Dendritic cell treated with granulocyte-macrophage colony-stimulating factor and Interleukin-4, amounts not matched to agents 40 ng/mL and 50 ng/mL, for 4 days (primary cell): ENCODE data around the gene TGOLN2.
"Not testable (repeated sequence)": the region's sequence is repeated elsewhere in the genome, so short reads cannot be mapped to it uniquely, and the experiment has no call there.

Source experiments
- H3K27ac Mint-ChIP-seq: one replicate; pipeline ENCODE4 v1.8.0; 2022; ENCODE audit warnings: mild to moderate bottlenecking, mixed read lengths
- H3K27me3 Mint-ChIP-seq: one replicate; pipeline ENCODE4 v1.8.0; 2022; ENCODE audit warnings: mild to moderate bottlenecking, mixed read lengths
- H3K36me3 Mint-ChIP-seq: one replicate; pipeline ENCODE4 v1.8.0; 2022; ENCODE audit warnings: low read depth, mixed read lengths
- H3K4me1 Mint-ChIP-seq: one replicate; pipeline ENCODE4 v1.8.0; 2022; ENCODE audit warnings: low read depth, mixed read lengths
- H3K4me3 Mint-ChIP-seq: one replicate; pipeline ENCODE4 v1.8.0; 2022; ENCODE audit warnings: mild to moderate bottlenecking, moderate library complexity, mixed read lengths
- H3K9me3 Mint-ChIP-seq: one replicate; pipeline ENCODE4 v1.8.0; 2022; ENCODE audit warnings: mixed read lengths
- intact Hi-C: fragments of 100-400 bp; cut with micrococcal nuclease; formaldehyde crosslinking; loops from one replicate; pipeline ENCODE4 v1.15.0; 2022

The TGOLN2 gene

GRCh38 chr2:85327822-85328617 lies at the start of gene TGOLN2:
TGOLN2 (minus strand) TSS chr2:85327989; CDS start chr2:85327962, 27 bp downstream.
- H3K36me3 Mint-ChIP-seq, result peaks cover 54% of the 10 kb centered on the region
- intact Hi-C loops, result loop anchor here (1.0 kb wide), 1 partner anchor 26 kb away; the partner anchor contains the start of genes ELMOD3 and RETSAT
- no peaks in the 10 kb centered on the region for H3K27me3 Mint-ChIP-seq
- H3K27ac Mint-ChIP-seq, result peak within 1 kb of the TSS; percentile 99
- no peaks in the 10 kb centered on the region for H3K9me3 Mint-ChIP-seq
- peaks cover 42% of the 10 kb centered on the region for H3K4me1 Mint-ChIP-seq
- peak within 1 kb of the TSS; percentile 98 for H3K4me3 Mint-ChIP-seq

GRCh38 chr2:85377083-85377482 lies 49.3 kb upstream of the TGOLN2 start:
- no peaks in the 10 kb centered on the region for H3K27me3 Mint-ChIP-seq
- no peaks in the 10 kb centered on the region for H3K4me1 Mint-ChIP-seq
- H3K4me3 Mint-ChIP-seq, result no peak overlapping the region
- intact Hi-C loops, result no loop called here
- no peak overlapping the region for H3K27ac Mint-ChIP-seq
- peaks cover 86% of the 10 kb centered on the region for H3K36me3 Mint-ChIP-seq
- H3K9me3 Mint-ChIP-seq, result no peaks in the 10 kb centered on the region

- Mint-ChIP-seq H3K4me1 (no peaks in the 10 kb centered on the region), H3K36me3 (peaks cover 86% of the 10 kb centered on the region), H3K27me3 (no peaks in the 10 kb centered on the region), H3K27ac (no peak overlapping the region), H3K4me3 (no peak overlapping the region), H3K9me3 (no peaks in the 10 kb centered on the region)
- intact Hi-C loops, result no loop called here
Observed at GRCh38 chr2:85376291-85377065, 48.7 kb upstream of the TGOLN2 start.

GRCh38 chr2:85371045-85371444 lies 43.3 kb upstream of the TGOLN2 start:
- H3K9me3 Mint-ChIP-seq, result no peaks in the 10 kb centered on the region
- peaks cover 11% of the 10 kb centered on the region for H3K4me1 Mint-ChIP-seq
- H3K27me3 Mint-ChIP-seq, result no peaks in the 10 kb centered on the region
- intact Hi-C loops, result no loop called here
- no peak overlapping the region for H3K27ac Mint-ChIP-seq
- no peak overlapping the region for H3K4me3 Mint-ChIP-seq
- peaks cover 79% of the 10 kb centered on the region for H3K36me3 Mint-ChIP-seq

- H3K27ac Mint-ChIP-seq, result no peak overlapping the region
- intact Hi-C loops, result no loop called here
- no peak overlapping the region for H3K4me3 Mint-ChIP-seq
- no peaks in the 10 kb centered on the region for H3K9me3 Mint-ChIP-seq
- H3K27me3 Mint-ChIP-seq, result no peaks in the 10 kb centered on the region
- H3K4me1 Mint-ChIP-seq, result peaks cover 11% of the 10 kb centered on the region
- peaks cover 71% of the 10 kb centered on the region for H3K36me3 Mint-ChIP-seq
Observed at GRCh38 chr2:85369500-85369899, 41.7 kb upstream of the TGOLN2 start.

- H3K4me3 Mint-ChIP-seq, result no peak overlapping the region
- intact Hi-C loops, result no loop called here
- H3K9me3 Mint-ChIP-seq, result no peaks in the 10 kb centered on the region
- no peak overlapping the region for H3K27ac Mint-ChIP-seq
- peaks cover 68% of the 10 kb centered on the region for H3K36me3 Mint-ChIP-seq
- H3K27me3 Mint-ChIP-seq, result no peaks in the 10 kb centered on the region
- peaks cover 11% of the 10 kb centered on the region for H3K4me1 Mint-ChIP-seq
Observed at GRCh38 chr2:85368921-85369320, 41.1 kb upstream of the TGOLN2 start.

GRCh38 chr2:85367180-85367579 lies 39.4 kb upstream of the TGOLN2 start:
- Mint-ChIP-seq H3K9me3 (no peaks in the 10 kb centered on the region), H3K4me3 (no peak overlapping the region), H3K27me3 (no peaks in the 10 kb centered on the region), H3K27ac (no peak overlapping the region), H3K4me1 (peaks cover 11% of the 10 kb centered on the region), H3K36me3 (peaks cover 72% of the 10 kb centered on the region)
- intact Hi-C loops, result no loop called here

- H3K9me3 Mint-ChIP-seq, H3K4me1 Mint-ChIP-seq, H3K27me3 Mint-ChIP-seq, H3K4me3 Mint-ChIP-seq, intact Hi-C loops, H3K27ac Mint-ChIP-seq: not testable (repeated sequence)
- H3K36me3 Mint-ChIP-seq, result peaks cover 78% of the 10 kb centered on the region
Observed at GRCh38 chr2:85362653-85363387, 35.0 kb upstream of the TGOLN2 start.

- Mint-ChIP-seq H3K27ac (no peak overlapping the region), H3K4me1 (peaks cover 39% of the 10 kb centered on the region), H3K27me3 (no peaks in the 10 kb centered on the region), H3K9me3 (no peaks in the 10 kb centered on the region), H3K36me3 (peaks cover 81% of the 10 kb centered on the region), H3K4me3 (no peak overlapping the region)
- intact Hi-C loops, result no loop called here
Observed at GRCh38 chr2:85357736-85358135, 29.9 kb upstream of the TGOLN2 start.

GRCh38 chr2:85356186-85356585 lies 28.4 kb upstream of the TGOLN2 start:
- Mint-ChIP-seq H3K4me3 (no peak overlapping the region), H3K27ac (no peak overlapping the region), H3K4me1 (peaks cover 42% of the 10 kb centered on the region), H3K9me3 (no peaks in the 10 kb centered on the region), H3K36me3 (peaks cover 70% of the 10 kb centered on the region), H3K27me3 (no peaks in the 10 kb centered on the region)
- intact Hi-C loops, result no loop called here

GRCh38 chr2:85355521-85355920 lies 27.7 kb upstream of the TGOLN2 start:
- H3K4me3 Mint-ChIP-seq, result peak overlapping the region; percentile 98
- no peaks in the 10 kb centered on the region for H3K27me3 Mint-ChIP-seq
- H3K36me3 Mint-ChIP-seq, result peaks cover 72% of the 10 kb centered on the region
- H3K27ac Mint-ChIP-seq, result peak overlapping the region; percentile 96
- intact Hi-C loops, result no loop called here
- no peaks in the 10 kb centered on the region for H3K9me3 Mint-ChIP-seq
- peaks cover 42% of the 10 kb centered on the region for H3K4me1 Mint-ChIP-seq

GRCh38 chr2:85355073-85355410 lies 27.3 kb upstream of the TGOLN2 start:
- Mint-ChIP-seq H3K27ac (peak overlapping the region; percentile 96), H3K4me3 (peak overlapping the region; percentile 98), H3K4me1 (peaks cover 42% of the 10 kb centered on the region), H3K27me3 (no peaks in the 10 kb centered on the region), H3K36me3 (peaks cover 74% of the 10 kb centered on the region), H3K9me3 (no peaks in the 10 kb centered on the region)
- intact Hi-C loops, result no loop called here

GRCh38 chr2:85354286-85355072 lies 26.7 kb upstream of the TGOLN2 start, which contains the start of the genes ELMOD3 and RETSAT:
ELMOD3 (plus strand) TSS chr2:85354769; CDS start chr2:85357199, 2,430 bp downstream.
RETSAT (minus strand) TSS chr2:85354528; CDS start chr2:85354507, 21 bp downstream.
- intact Hi-C loops, result loop anchor here (1.0 kb wide), 1 partner anchor 26 kb away; no protein-coding TSS in a partner anchor
- H3K9me3 Mint-ChIP-seq, result no peaks in the 10 kb centered on the region
- H3K36me3 Mint-ChIP-seq, result peaks cover 74% of the 10 kb centered on the region
- H3K27ac Mint-ChIP-seq, result peak within 1 kb of the TSS; percentile 96
- H3K4me3 Mint-ChIP-seq, result peak within 1 kb of the TSS; percentile 98
- H3K4me1 Mint-ChIP-seq, result peaks cover 42% of the 10 kb centered on the region
- H3K27me3 Mint-ChIP-seq, result no peaks in the 10 kb centered on the region
